Diencephalon (tissue), 1 donor: ENCODE measurements around the gene AHCY. TPM values are rescaled to one million over a fixed set of nuclear protein-coding genes. Genes with fewer than 3 reads are reported as not detected.

Source experiments
- small RNA-seq: library from RNA; depleted of rRNA; stranded (forward); fragments of <200 nt; gene quantifications from one replicate; pipeline ENCODE3, GENCODE V24; 2014
- total RNA-seq: library from RNA; depleted of rRNA; stranded (reverse); fragments of >200 nt; gene quantifications from one replicate; pipeline ENCODE4 v1.2.3, GENCODE V29; 2014

Gene AHCY
- 58.6 TPM for total RNA-seq

GRCh38 chr20:34302723-34303533 lies at the start of gene AHCY:
Gene AHCY, minus strand, starts transcription at chr20:34303355. Its CDS starts 85 bp downstream, at chr20:34303270.

GRCh38 chr20:34240693-34241615 lies 62.2 kb downstream of the AHCY start, which contains the start of gene ASIP:
Gene ASIP, plus strand, starts transcription at chr20:34241423. Its CDS starts 18,952 bp downstream, at chr20:34260375.

Small RNAs within 50 kb of the gene (small RNA-seq; reads per million reads assigned to genes)
- gene AL356299.1 = not detected

Other genes with a start within 250 kb of the AHCY start
- gene EIF2S2, start 191.1 kb downstream of the AHCY start, total RNA-seq = 51.4 TPM
- gene ASIP, start 61.9 kb downstream of the AHCY start, total RNA-seq = not detected
- 69.7 TPM for gene ITCH, start 59.9 kb upstream of the AHCY start, total RNA-seq
- gene DYNLRB1, start 213.1 kb upstream of the AHCY start, total RNA-seq = 59.5 TPM